Fibroblast of lung (primary cell): ENCODE results near the gene TP73.

Experiments used
- EZH2 ChIP-seq: IDR thresholded peaks from 2 replicates; pipeline ENCODE4 v1.5.1; 2012; ENCODE audit warnings: low read length, control low read depth, mild to moderate bottlenecking; ENCODE audit errors: missing control alignments
- TF ChIP-seq, protein P1 (sequence below), 2 donors: IDR thresholded peaks in 1 of 2; conservative IDR thresholded peaks in 1 of 2; 1 replicate in 1 of 2; 2 replicates in 1 of 2; pipeline ENCODE4 v1.5.1; 2011 to 2012; ENCODE audit warnings: low read length in 2 of 2, control low read depth in 1 of 2, inconsistent platforms in 1 of 2, low read depth in 1 of 2, mild to moderate bottlenecking in 1 of 2

DNA sequence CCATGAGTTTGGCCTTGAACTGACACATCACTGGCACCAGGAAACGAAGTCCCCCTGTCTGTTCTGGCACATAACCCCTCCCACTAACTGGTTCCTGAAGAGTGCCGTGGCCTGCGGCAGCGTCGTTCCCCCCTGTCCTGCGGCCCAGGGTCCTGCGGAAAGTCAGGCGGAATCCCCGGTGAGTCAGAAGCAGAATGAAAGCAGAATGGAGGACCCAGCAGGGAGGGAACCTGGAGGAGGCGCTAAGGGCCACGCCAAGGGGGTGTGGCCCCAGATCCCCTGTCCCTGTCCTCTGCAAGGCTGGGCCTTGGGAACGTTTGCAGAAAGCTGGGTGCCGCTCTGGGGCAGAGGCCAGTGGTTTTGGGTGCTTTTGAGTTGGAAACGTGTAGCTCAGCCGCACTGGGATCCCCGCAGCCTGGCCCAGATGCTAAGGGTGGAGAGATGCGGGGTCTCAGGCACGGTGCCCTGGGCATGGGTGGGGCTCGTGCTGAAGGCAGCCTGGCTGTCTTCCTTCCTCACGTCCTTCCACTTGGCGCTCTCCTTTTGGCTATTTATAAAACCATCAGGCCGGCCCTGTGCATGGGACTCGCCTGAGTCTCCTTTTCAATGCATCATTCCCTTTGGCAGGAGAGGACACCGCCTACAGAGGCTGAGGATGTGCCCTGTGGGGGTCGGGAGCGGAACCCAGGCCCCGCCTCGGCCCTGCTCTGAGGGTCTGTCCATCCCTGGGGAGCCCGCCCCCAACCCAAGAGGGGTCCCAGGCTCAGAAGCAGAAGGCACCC is 36.2 kb downstream of the TP73 start:
- TF ChIP-seq, protein P1, sequence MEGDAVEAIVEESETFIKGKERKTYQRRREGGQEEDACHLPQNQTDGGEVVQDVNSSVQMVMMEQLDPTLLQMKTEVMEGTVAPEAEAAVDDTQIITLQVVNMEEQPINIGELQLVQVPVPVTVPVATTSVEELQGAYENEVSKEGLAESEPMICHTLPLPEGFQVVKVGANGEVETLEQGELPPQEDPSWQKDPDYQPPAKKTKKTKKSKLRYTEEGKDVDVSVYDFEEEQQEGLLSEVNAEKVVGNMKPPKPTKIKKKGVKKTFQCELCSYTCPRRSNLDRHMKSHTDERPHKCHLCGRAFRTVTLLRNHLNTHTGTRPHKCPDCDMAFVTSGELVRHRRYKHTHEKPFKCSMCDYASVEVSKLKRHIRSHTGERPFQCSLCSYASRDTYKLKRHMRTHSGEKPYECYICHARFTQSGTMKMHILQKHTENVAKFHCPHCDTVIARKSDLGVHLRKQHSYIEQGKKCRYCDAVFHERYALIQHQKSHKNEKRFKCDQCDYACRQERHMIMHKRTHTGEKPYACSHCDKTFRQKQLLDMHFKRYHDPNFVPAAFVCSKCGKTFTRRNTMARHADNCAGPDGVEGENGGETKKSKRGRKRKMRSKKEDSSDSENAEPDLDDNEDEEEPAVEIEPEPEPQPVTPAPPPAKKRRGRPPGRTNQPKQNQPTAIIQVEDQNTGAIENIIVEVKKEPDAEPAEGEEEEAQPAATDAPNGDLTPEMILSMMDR (conservative IDR thresholded peaks at IDR 0.05 in 1 of 2, IDR thresholded peaks at IDR 0.05 in 1 of 2; ENCODE audit: low read depth in 1 of 2, low read length in 2 of 2), result no peak
- no peak for TF ChIP-seq EZH2
